Adrenal gland (tissue), 5 donors: ENCODE data around the gene TPX2.

Source experiments
- CTCF ChIP-seq, 6 experiments: fragments of 450-650 bp in 4 of 6; fragments of 200-600 bp in 2 of 6; sonication (generic) in 1 of 6; IDR thresholded peaks; 1 replicate in 5 of 6; 2 replicates in 1 of 6; pipeline versions ENCODE4 v1.5.1 to v1.8.0; 2016 to 2021; ENCODE audit warnings: antibody characterized with exemption in 6 of 6, mild to moderate bottlenecking in 2 of 6, moderate library complexity in 1 of 6
- POLR2A ChIP-seq, 2 donors: fragments of 450-650 bp; IDR thresholded peaks; one replicate each; pipeline ENCODE4 v1.6.1; 2017; ENCODE audit warnings: antibody characterized with exemption in 2 of 2, mild to moderate bottlenecking in 2 of 2, moderate library complexity in 1 of 2
- donor health status: DM: no; HTN: no; CAD: no.

GRCh38 chr20:31698243-31698802, 40.8 kb upstream of the TPX2 start:
- TF ChIP-seq CTCF (IDR thresholded peaks at IDR 0.05) (no peak), POLR2A (IDR thresholded peaks at IDR 0.05) (no peak)
